HG03575 (cell line): Measurements from ENCODE around the gene CSMD2.
"Not testable (repeated sequence)": the region's sequence is repeated elsewhere in the genome, so short reads cannot be mapped to it uniquely, and the experiment has no call there.

ENCODE experiments used
- ATAC-seq: cut with Tn5 transposase; IDR thresholded peaks from one replicate; pipeline ENCODE4 v1.9.1; 2021; ENCODE audit not compliant: unreplicated experiment, insufficient number of reproducible peaks, low FRiP score; ENCODE audit errors: extremely low read depth

The CSMD2 gene

DNA sequence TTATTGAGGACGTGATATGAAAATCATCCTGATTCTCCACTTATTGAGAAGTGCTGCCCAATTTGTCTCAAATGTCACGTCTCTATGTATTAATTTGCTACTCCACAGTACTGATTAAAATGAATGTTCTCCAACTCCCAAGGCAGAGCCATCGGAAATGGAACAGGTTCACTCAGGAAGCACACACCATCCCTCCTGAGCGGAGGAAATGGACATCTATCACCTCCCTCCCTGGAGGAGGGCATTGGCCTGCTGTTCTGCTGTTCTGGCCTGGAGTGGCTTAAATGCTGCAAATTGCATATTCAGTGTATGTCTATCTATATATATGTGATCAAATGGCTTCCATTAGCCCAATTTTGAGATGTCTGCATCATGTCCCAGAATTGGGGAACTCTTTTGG is 140.5 kb downstream of the CSMD2 start:
- ATAC-seq, result no peak

DNA sequence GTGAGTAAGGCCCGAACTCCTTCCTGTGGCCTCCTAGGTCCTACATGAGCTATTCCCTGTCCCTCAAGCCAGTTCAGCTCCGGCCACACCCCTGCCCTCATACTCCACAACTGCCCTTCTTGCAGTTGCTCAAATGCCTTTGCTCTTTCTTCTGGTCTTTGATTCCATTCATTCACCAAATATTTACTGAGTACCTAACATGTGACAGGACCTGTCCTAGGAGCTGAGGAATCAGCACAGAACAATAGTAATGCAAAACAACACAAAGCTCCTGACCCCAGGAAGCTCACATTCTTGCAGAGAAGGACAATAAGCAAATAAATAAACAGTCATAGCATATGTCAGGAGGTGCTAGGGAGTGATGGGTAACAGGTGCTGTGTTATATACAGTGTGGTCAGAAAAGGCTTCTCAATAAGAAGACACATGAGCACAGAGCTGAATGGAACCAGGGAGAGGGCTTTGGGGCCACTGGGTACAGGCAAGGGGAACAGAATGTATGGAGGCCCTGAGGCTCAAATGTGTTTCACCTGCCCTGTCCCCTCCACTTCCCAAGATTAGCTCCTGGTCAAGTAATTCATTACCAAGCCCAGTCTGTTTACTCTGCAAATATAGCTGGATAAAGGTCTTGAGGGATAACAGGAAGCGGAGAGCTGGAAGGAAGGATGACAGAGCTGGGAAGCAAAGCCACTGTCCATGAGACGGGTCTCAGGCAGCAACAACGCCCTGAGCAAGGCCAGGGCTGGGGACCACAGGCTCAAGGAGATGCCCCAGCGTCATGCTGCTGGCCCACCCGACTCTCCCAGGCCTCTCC is 145.1 kb downstream of the CSMD2 start:
- ATAC-seq, result no peak

- no peak for ATAC-seq
These were observed 146.7 kb downstream of the CSMD2 start for GRCh38 chr1:34018285-34018684.

DNA sequence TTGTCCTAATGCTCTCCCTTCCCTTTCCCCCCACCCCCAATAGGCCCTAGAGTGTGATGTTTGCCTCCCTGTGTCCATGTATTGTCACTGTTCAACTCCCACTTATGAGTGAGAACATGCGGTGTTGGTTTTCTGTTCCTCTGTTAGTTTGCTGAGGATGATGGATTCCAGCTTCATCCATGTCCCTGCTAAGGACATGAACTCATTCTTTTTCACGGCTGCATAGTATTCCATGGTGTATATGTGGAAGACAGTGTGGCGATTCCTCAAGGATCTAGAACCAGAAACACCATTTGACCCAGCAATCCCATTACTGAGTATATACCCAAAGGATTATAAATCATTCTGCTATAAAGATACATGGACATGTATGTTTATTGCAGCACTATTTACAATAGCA is 148.7 kb downstream of the CSMD2 start:
- not testable (repeated sequence) for ATAC-seq

- ATAC-seq, result no peak
These were observed 150.9 kb downstream of the CSMD2 start for GRCh38 chr1:34013958-34014737.

DNA sequence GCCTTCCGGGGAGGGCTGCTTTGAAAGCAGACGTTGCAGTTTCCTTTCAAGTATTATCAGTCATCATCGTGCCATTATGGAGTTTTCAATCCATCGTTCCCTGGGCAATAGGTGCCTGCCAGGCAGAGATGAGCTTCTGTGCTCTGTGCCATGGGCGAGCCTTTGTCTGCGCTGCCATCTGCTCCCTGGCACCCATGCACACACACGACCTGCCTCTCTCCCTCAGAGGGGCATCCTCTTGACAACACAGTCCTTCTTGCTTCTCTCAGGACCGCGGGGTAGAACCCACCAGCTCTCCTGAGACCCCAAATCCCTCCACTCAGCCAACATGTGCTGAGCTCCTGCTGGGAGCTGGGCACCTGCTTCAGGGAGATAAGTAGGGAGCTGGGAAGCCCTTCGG is 151.9 kb downstream of the CSMD2 start:
- ATAC-seq, result no peak

- no peak for ATAC-seq
These were observed 155.6 kb downstream of the CSMD2 start for GRCh38 chr1:34009340-34009985.

GRCh38 chr1:34007760-34008159 is 157.3 kb downstream of the CSMD2 start:
- ATAC-seq, result no peak

- no peak for ATAC-seq
These were observed 159.7 kb downstream of the CSMD2 start for GRCh38 chr1:34005309-34005708.

- no peak for ATAC-seq
These were observed 162.2 kb downstream of the CSMD2 start for GRCh38 chr1:34002810-34003209.

GRCh38 chr1:33997127-33998036 is 167.6 kb downstream of the CSMD2 start:
- no peak for ATAC-seq

DNA sequence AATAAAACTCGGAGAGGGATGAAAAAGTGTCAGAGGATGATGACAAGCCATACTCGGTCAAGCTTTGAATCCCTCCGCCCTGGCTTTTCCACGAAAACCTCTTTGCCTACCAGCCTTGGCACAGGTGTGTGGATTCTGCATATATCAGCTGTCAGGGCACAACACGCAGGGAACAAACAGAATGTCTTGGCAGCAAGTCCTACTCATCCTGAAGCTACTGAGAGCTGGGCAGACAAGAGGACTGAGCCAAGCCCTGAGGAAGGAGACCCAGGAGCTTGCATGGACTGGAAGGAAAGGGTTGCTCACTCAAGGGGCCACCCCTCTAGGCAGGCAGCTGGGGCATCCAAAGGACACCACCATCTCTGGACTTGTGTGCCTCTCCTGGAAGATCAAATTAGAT is 168.7 kb downstream of the CSMD2 start:
- ATAC-seq, result no peak

- no peak for ATAC-seq
These were observed 171.7 kb downstream of the CSMD2 start for GRCh38 chr1:33993301-33993700.

- no peak for ATAC-seq
These were observed 174.7 kb downstream of the CSMD2 start for GRCh38 chr1:33990281-33990680.

GRCh38 chr1:33988161-33988560 is 176.9 kb downstream of the CSMD2 start:
- ATAC-seq, result no peak

DNA sequence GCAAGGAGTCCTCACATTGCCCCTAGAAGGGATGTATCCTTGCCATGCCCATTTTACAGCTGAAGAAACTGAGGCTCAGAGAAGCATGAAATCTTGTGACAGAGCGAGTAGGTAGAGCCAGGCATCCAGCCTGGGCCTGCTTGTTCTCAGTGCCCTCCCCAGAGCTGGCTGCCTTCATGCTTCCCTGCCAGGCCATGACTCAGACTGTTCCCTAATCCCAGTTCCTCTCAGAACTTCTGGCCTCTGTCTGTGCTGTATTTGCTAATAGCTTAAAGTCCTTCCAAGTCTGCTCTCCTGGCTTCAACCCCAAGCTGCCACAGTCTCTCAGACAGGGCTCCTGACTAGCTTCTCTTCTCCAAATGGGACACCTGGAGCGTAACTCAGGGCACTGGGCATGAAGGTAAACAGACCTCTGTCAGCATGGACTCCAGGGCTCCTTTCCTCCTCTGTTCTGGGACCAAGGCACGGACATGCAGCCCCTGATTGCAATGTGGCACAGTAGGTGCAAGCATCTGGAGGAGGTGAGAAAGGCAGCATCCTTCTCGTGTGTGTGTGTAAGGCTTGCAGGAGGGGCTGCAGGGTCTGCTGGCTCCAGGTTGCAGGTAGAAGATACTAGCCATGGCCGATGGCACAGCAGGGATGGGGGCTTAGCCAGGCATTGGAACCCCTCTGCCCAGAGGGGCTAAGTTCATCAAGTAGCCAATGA is 178.5 kb downstream of the CSMD2 start:
- no peak for ATAC-seq

- no peak for ATAC-seq
These were observed 179.4 kb downstream of the CSMD2 start for GRCh38 chr1:33985656-33986055.

DNA sequence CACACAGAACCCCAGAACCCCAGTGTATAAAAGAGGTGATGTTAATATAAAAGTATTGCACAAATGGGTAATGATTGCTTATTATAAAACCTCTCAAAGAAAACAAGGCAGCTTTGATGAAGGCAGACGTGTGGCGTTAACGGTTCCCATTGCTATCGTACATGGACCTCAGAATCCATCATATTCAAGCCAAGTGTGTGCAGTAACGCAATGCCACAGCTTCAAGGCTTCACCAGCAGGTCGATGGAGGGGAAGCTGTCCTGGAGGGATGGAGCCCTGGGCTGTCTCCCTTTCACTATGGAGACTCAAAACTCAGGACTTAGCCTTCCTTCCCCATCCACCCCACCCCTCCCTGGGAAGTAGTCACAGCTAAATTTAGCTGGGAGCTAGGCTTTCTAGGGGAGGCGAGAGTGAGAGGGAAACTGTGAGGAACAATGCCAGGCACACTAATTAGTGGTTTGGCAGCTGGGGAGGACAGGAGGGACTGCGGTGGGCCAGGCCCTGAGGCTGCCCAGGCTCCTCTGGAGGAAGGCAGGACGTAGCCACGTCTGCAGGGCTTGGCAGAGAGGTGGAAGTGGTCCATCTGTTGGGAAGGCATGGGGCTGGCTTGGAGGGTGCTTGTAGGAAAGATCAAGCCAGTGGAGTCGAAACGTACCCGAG is 180.0 kb downstream of the CSMD2 start:
- ATAC-seq, result no peak
